Activated CD8-positive, alpha-beta memory T cell treated with anti-CD3 and anti-CD28 coated beads, Interleukin-2, amount 50 U/mL, for 4 hours (primary cell): ENCODE measurements around the gene LCN15.
"Not testable (repeated sequence)": the region's sequence is repeated elsewhere in the genome, so short reads cannot be mapped to it uniquely, and the experiment has no call there.

ENCODE experiments used
- DNase-seq: peaks from one replicate; pipeline ENCODE4 v3.0.0-alpha.2; 2020

The LCN15 gene

GRCh38 chr9:136773386-136774044, 9.2 kb upstream of the LCN15 start:
- DNase-seq: no peak

- DNase-seq: no peak
Measured at GRCh38 chr9:136771907-136772415, 7.6 kb upstream of the LCN15 start.

GRCh38 chr9:136769710-136770191, 5.4 kb upstream of the LCN15 start:
- peak; percentile 56 for DNase-seq

DNA sequence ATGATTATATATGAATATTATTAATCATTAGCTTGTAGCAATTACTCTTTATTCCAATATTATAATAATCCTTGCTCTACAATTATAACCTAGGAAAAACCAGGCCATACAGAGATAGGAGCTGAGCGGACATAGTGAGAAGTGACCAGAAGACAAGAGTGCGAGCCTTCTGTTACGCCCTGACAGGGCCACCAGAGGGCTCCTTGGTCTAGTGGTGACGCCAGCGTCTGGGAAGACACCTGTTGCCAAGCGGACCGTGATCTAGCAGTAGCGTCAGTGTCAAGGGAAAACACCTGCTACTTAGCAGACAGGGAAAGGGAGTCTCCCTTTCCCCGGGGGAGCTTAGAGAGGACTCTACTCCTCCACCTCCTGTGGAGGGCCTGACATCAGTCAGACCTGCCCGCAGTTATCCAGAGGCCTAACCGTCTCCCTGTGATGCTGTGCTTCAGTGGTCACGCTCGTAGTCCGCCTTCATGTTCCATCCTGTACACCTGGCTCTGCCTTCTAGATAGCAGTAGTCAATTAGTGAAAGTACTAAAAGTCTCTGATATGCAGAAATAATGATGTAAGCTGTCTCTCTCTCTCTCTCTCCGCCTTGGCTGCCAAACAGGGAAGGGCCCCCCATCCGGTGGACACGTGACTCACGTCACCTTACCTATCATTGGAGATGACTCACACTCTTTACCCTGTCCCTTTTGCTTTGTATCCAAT, 2.2 kb upstream of the LCN15 start:
- DNase-seq: peak; percentile 19

DNA sequence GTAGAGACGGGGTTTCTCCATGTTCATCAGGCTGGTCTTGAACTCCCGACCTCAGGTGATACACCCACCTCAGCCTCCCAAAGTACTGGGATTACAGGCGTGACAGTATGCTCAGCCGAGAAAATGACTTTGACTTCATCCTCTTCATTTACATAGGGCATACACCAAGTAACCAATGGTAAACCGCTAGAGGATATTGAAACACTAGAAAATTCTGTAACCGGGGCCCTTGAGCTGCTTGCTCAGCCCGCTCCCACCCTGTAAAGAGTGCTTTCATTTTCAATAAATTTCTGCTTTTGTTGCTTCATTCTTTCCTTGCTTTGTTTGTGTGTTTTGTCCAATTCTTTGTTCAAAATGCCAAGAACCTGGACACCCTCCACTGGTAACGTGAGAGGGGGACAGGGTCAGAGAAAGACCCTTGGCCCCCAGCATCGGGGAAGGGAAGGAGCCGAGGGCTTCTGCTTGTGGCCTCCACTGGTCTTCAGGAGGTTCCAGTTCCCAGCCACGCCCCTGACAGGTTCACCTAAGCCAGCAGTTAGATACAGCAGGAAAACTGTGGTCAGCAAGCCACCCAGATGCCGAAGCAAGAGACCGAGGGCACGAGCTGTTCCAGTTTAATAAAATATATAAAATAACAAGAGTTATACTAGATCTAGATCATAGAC, 1.6 kb upstream of the LCN15 start:
- not testable (repeated sequence) for DNase-seq

DNA sequence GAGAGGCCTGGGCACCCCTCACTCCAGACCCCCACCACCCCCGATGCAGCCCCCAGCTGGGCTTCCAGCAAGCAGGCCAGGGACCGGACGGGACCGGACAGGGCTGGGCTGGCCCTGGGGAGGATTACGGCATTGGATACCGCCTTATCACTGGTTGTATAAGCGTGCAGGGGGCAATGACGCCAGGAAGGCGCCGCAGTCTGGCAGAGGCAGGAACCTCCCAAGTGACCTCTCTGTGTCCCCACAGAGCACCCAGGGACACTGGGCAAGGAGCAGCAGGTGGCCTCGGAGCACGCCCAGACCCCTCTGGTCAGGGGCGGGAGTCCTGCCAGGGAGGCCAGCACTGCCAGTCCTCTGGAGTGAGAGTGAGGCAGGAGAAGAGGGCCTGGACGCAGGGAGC, 723 bp upstream of the LCN15 start:
- no peak for DNase-seq

DNA sequence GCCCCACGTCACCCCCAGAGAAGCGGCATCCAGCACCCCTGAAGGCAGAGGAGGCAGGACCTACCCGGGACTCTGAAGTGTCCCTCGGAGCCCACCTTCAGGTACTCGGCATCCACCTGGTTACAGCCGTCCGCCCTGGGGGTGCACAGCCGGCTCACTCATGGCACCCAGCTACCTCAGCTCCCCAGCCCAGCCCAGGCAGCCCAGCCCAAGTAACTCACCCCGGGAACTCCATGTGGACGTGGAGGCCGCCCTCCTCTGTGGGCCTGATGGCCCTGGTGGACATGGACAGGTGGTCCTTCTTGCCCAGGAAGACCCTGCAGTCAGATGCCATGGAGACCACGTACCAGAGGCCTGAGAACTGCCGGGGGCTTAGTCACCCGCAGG, 676 bp downstream of the LCN15 start:
- DNase-seq: no peak

- DNase-seq: peak; percentile 29
Measured at GRCh38 chr9:136762915-136763648, 1.2 kb downstream of the LCN15 start.

- no peak for DNase-seq
Measured at GRCh38 chr9:136762221-136762691, 2.1 kb downstream of the LCN15 start.

DNA sequence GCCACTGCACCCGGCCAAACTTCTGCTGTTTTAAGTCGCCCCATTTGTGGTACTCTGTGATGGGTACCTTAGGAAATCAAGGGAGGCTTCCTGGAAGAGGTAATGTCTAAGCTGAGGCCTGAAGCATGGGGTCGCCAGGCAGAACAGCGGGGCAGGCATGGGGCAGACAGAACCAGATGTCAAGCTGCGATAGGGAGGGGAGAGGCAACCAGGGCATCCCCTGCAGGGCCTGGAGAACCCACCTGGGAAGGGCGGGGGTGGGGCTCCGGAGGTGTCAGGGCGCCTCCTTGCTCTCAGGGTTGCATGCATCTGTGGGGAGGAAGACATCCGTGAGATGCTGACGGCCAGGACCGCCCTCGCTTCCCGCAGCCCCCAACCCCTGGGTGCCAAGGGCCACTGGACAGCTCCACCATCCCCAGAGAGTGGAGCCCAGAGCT, 2.8 kb downstream of the LCN15 start:
- no peak for DNase-seq

DNA sequence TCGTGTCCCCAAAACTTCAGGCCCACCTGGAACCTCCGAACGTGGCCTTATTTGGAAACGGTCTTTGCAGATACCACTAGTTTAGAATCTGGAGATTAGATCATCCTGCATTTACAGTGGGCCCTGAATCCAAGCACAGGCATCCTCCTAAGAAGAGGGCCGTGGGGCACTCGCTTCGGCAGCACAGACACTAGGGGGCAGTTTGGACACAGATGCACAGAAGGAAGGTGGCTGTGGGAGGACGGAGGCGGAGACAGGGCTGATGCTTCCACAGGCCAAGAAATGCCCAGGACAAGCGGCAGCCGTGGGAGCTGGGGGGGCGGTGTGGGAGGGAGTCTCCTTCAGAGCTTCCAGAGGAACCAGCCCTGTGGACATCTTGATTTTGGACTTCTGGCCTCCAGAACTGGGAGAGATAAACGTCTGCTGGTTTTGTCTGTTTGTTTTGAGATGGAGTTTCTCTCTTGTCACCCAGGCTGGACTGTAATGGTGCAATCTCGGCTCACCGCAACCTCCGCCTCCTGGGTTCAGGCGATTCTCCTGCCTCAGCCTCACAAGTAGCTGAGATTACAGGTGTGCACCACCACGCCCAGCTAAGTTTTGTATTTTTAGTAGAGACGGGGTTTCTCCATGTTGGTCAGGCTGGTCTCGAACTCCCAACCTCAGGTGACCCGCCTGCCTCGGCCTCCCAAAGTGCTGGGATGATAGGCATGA, 3.3 kb downstream of the LCN15 start:
- peak; percentile 27 for DNase-seq

GRCh38 chr9:136760424-136760823, 3.9 kb downstream of the LCN15 start:
- no peak for DNase-seq

- no peak for DNase-seq
Measured at GRCh38 chr9:136759436-136760325, 4.6 kb downstream of the LCN15 start.

DNA sequence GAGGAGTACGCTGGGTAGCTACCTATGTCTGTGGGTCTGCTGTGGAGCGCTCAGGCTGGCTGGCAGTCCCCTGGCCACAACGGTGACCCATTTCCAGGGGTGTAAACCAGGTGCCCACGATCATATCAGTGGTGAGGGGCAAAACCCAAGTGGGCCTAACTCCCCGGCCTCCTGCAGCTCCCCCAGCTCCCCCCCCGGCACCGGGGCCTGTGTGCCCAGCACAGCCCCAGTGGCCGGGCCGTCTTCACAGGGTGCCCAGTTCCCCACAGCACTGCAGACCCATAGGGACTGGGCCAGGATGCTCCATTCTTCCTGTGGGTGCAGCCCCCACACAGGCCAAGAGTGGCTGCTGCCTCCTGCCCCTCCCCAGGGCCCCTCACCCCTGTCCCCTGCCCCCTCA, 5.3 kb downstream of the LCN15 start:
- no peak for DNase-seq

- DNase-seq: no peak
Measured at GRCh38 chr9:136757751-136758140, 6.6 kb downstream of the LCN15 start.

DNA sequence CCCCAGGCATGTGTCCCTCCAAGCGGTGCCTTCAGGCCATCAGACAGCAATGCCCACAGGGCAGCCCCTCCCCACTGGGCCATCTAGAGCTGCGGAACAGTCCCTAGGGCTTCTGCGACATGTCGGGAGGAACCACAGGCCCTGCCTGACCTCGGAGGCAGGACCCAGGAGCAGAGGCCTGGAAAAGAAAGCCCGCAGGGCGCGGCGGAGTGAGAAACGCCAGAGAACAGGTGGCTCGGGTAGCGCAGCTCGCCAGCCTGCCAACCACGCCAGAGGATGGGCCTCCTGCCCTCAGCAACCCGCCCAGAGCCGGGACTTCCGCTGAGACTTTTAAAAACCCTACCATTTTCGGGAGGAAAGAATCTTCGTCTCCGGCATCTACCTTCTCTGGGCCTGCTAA, 7.0 kb downstream of the LCN15 start:
- peak; percentile 14 for DNase-seq

DNA sequence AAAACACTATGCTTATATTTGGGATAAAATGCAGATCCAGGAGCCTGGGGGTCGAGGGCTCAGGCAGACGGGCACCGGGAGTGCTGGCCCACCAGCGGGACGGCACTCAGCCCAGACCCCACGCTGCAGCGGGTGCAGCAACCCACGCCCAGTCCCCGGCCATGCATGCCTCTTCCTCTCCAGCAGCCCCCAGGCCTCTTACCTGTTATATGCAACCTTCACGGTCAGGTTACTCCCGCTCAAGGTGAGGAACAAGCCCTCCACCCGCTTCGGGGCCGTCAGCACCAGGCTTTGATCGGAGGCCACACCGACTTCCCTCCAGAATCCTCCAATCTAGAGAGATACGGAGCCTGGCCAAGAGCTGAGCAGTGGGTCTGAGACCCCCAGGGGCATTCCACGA, 7.5 kb downstream of the LCN15 start:
- no peak for DNase-seq

GRCh38 chr9:136756134-136756438, 8.2 kb downstream of the LCN15 start:
- no peak for DNase-seq

- not testable (repeated sequence) for DNase-seq
Measured at GRCh38 chr9:136755302-136756133, 8.8 kb downstream of the LCN15 start.

DNA sequence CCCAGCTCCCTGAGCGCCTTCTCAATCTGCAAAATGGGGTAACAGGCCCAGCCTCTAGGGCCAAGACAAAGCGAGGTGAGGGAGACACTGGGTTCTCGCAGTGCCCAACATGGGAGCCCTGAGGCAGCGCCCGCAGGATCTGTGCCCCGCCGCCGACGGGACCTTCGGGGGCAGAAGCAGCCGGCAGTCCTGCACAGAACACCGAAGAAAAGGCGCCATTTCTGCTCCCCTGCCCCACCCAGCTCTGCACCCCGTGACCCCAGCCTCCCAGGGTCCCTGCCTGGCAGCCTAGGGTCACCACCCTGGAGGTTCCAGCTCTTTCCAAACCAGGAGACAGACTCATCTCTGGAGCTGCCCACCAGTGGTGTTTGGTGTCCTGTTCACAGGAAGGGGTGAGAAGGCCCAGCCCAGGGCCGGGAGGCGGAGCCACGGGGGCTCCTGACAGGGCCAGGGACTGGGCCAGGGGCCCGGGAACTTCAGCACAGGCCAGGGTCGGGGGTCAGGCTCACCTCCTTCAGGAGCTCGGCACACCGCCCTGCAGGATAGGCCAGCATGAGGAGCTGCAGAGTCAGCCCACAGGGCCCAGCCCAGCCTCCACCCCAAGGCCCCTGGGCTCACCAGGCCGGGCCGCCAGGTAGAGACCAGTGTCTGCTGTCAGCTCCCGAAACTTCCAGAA, 9.6 kb downstream of the LCN15 start:
- DNase-seq: peak; percentile 13
